ENCODE results near the gene ACTRT3.
"Not testable (repeated sequence)": the region's sequence is repeated elsewhere in the genome, so short reads cannot be mapped to it uniquely, and the experiment has no call there.

ACTRT3 gene

GRCh38 chr3:169772897-169773816 is 3.8 kb upstream of the ACTRT3 start, which contains the start of gene MYNN:
MYNN (plus strand) TSS chr3:169773396; CDS start chr3:169774296, 900 bp downstream.
- DNase-seq (ENCODE audit: low read depth): peak; percentile 88

- peak; percentile 52 for DNase-seq (ENCODE audit: low read depth)
Observed at GRCh38 chr3:169772305-169772896, 3.0 kb upstream of the ACTRT3 start.

GRCh38 chr3:169771497-169772304 is 2.3 kb upstream of the ACTRT3 start:
- peak; percentile 43 for DNase-seq (ENCODE audit: low read depth)

- DNase-seq (ENCODE audit: low read depth): peak; percentile 87
Observed at GRCh38 chr3:169764882-169765612, 4.3 kb downstream of the ACTRT3 start, which contains the start of gene TERC. TERC (minus strand) TSS chr3:169765060.

- peak; percentile 48 for DNase-seq (ENCODE audit: low read depth)
Observed at GRCh38 chr3:169764312-169764881, 5.0 kb downstream of the ACTRT3 start.

- no peak for DNase-seq (ENCODE audit: low read depth)
Observed at GRCh38 chr3:169760479-169760878, 8.9 kb downstream of the ACTRT3 start.

GRCh38 chr3:169759256-169759655 is 10.1 kb downstream of the ACTRT3 start:
- no peak for DNase-seq (ENCODE audit: low read depth)

GRCh38 chr3:169758359-169758994 is 10.9 kb downstream of the ACTRT3 start:
- no peak for DNase-seq (ENCODE audit: low read depth)

- DNase-seq (ENCODE audit: low read depth): no peak
Observed at GRCh38 chr3:169755488-169755887, 13.9 kb downstream of the ACTRT3 start.

- no peak for DNase-seq (ENCODE audit: low read depth)
Observed at GRCh38 chr3:169754711-169755110, 14.7 kb downstream of the ACTRT3 start.

GRCh38 chr3:169751875-169752274 is 17.5 kb downstream of the ACTRT3 start:
- DNase-seq (ENCODE audit: low read depth): no peak

- no peak for DNase-seq (ENCODE audit: low read depth)
Observed at GRCh38 chr3:169750665-169751064, 18.7 kb downstream of the ACTRT3 start.

GRCh38 chr3:169748670-169749069 is 20.7 kb downstream of the ACTRT3 start:
- DNase-seq (ENCODE audit: low read depth): no peak

GRCh38 chr3:169746924-169747323 is 22.4 kb downstream of the ACTRT3 start:
- DNase-seq (ENCODE audit: low read depth): no peak

GRCh38 chr3:169744366-169745054 is 24.9 kb downstream of the ACTRT3 start:
- DNase-seq (ENCODE audit: low read depth): no peak

- no peak for DNase-seq (ENCODE audit: low read depth)
Observed at GRCh38 chr3:169739067-169739466, 30.3 kb downstream of the ACTRT3 start.

GRCh38 chr3:169731857-169732256 is 37.5 kb downstream of the ACTRT3 start:
- not testable (repeated sequence) for DNase-seq (ENCODE audit: low read depth)

- no peak for DNase-seq (ENCODE audit: low read depth)
Observed at GRCh38 chr3:169722724-169723123, 46.6 kb downstream of the ACTRT3 start.

- DNase-seq (ENCODE audit: low read depth): not testable (repeated sequence)
Observed at GRCh38 chr3:169718415-169718814, 50.9 kb downstream of the ACTRT3 start.
